Measurements from ENCODE around the gene TMEM201.

GRCh38 chr1:9634582-9634981, 45.9 kb downstream of the TMEM201 start:
- TF ChIP-seq CTCF (IDR thresholded peaks at IDR 0.05; ENCODE audit: low read depth, low read length, poor library complexity, severe bottlenecking), result no peak
- TF ChIP-seq EZH2phosphoT487 (IDR thresholded peaks at IDR 0.05; ENCODE audit: borderline replicate concordance, low read length), result no peak

All from DOHH2 (cell line).